IPS-18c (cell line): ENCODE results near the gene CHAF1A.
A peak's percentile ranks its signal among the peaks of the same experiment; 100 is the strongest.

Source experiments
- H3K4me3 ChIP-seq: 2 replicates; pipeline ENCODE4 v1.7.0; 2013; ENCODE audit warnings: low read depth, mild to moderate bottlenecking, low read length, moderate library complexity; ENCODE audit not compliant: insufficient read depth
- H3K9me3 ChIP-seq: one replicate; pipeline ENCODE4 v1.6.1; 2013; ENCODE audit warnings: mild to moderate bottlenecking, low read length, moderate library complexity; ENCODE audit not compliant: control insufficient read depth, insufficient read depth

Gene CHAF1A

GRCh38 chr19:4402171-4403004 is at the start of gene CHAF1A:
TSS of gene CHAF1A (plus strand) at chr19:4402640. CDS start at chr19:4402763, 123 bp downstream.
- H3K4me3 ChIP-seq: peak within 1 kb of the TSS; percentile 78

GRCh38 chr19:4352701-4353121 is 49.7 kb upstream of the CHAF1A start:
- H3K4me3 ChIP-seq: no peak overlapping the region
- no peaks in the 10 kb centered on the region for H3K9me3 ChIP-seq

More at GRCh38 chr19:4402171-4403004, at the start of gene CHAF1A:
- no peaks in the 10 kb centered on the region for H3K9me3 ChIP-seq

- H3K9me3 ChIP-seq: no peaks in the 10 kb centered on the region
- H3K4me3 ChIP-seq: no peak overlapping the region
Measured at GRCh38 chr19:4354282-4354681, 48.2 kb upstream of the CHAF1A start.

GRCh38 chr19:4354897-4355296 is 47.5 kb upstream of the CHAF1A start:
- Histone ChIP-seq H3K4me3 (no peak overlapping the region), H3K9me3 (no peaks in the 10 kb centered on the region)

GRCh38 chr19:4357095-4357797 is 45.2 kb upstream of the CHAF1A start:
- Histone ChIP-seq H3K4me3 (no peak overlapping the region), H3K9me3 (no peaks in the 10 kb centered on the region)

- Histone ChIP-seq H3K9me3 (no peaks in the 10 kb centered on the region), H3K4me3 (no peak overlapping the region)
Measured at GRCh38 chr19:4357921-4358326, 44.5 kb upstream of the CHAF1A start.

GRCh38 chr19:4358709-4359626 is 43.5 kb upstream of the CHAF1A start:
- Histone ChIP-seq H3K4me3 (no peak overlapping the region), H3K9me3 (no peaks in the 10 kb centered on the region)

GRCh38 chr19:4359627-4360000 is 42.8 kb upstream of the CHAF1A start:
- no peaks in the 10 kb centered on the region for H3K9me3 ChIP-seq
- no peak overlapping the region for H3K4me3 ChIP-seq

- no peak overlapping the region for H3K4me3 ChIP-seq
- H3K9me3 ChIP-seq: no peaks in the 10 kb centered on the region
Measured at GRCh38 chr19:4360081-4360569, 42.3 kb upstream of the CHAF1A start.

- no peak overlapping the region for H3K4me3 ChIP-seq
- H3K9me3 ChIP-seq: no peaks in the 10 kb centered on the region
Measured at GRCh38 chr19:4360641-4361151, 41.7 kb upstream of the CHAF1A start.

GRCh38 chr19:4361152-4362046 is 41.0 kb upstream of the CHAF1A start:
- H3K9me3 ChIP-seq: no peaks in the 10 kb centered on the region

GRCh38 chr19:4362101-4362828 is 40.2 kb upstream of the CHAF1A start:
- H3K4me3 ChIP-seq: no peak overlapping the region
- H3K9me3 ChIP-seq: no peaks in the 10 kb centered on the region

More at GRCh38 chr19:4361152-4362046, 41.0 kb upstream of the CHAF1A start:
- no peak overlapping the region for H3K4me3 ChIP-seq

- no peak overlapping the region for H3K4me3 ChIP-seq
- H3K9me3 ChIP-seq: no peaks in the 10 kb centered on the region
Measured at GRCh38 chr19:4362831-4363545, 39.5 kb upstream of the CHAF1A start.

GRCh38 chr19:4363571-4364304 is 38.7 kb upstream of the CHAF1A start:
- Histone ChIP-seq H3K4me3 (no peak overlapping the region), H3K9me3 (no peaks in the 10 kb centered on the region)
